Measurements from ENCODE around the gene KATNB1. TPM values are rescaled to one million over a fixed set of nuclear protein-coding genes. Genes with fewer than 3 reads are reported as not detected.

The KATNB1 gene
- total RNA-seq, 1 experiment from 2014 or later, result 32.2 TPM

GRCh38 chr16:57762365-57763040 lies 26.9 kb downstream of the KATNB1 start:
- H3K9me2 ChIP-seq (ENCODE audit: insufficient read depth), result no peaks in the 10 kb centered on the region
- no peak overlapping the region for H2AFZ ChIP-seq (ENCODE audit: low read depth, low read length, poor library complexity, severe bottlenecking)
- H3K4me3 ChIP-seq (replicated peaks in 1 of 2; ENCODE audit: low read depth in 1 of 2, low read length in 2 of 2), result no peak overlapping the region
- H3K9me3 ChIP-seq (ENCODE audit: control insufficient read depth in 1 of 2, insufficient read depth in 1 of 2, low read depth in 1 of 2, low read length in 2 of 2), result no peaks in the 10 kb centered on the region
- POLR2A ChIA-PET, result no interaction called here
- intact Hi-C loops (cut with micrococcal nuclease), result no loop called here
- CTCF ChIA-PET, result interaction anchor here (1.3 kb wide), 1 partner anchor 27 kb away, joined by 4 read pairs; the partner anchor contains the start of gene KATNB1
- H3K27me3 ChIP-seq (ENCODE audit: insufficient read depth, low read length), result no peaks in the 10 kb centered on the region
- ATAC-seq (no peak), DNase-seq (ENCODE audit: low read depth, low spot score) (no peak)
- BruUV-seq (replicated peaks), result no TSS peak
- H3K36me3 ChIP-seq (ENCODE audit: control insufficient read depth in 1 of 2, insufficient read depth in 2 of 2, low read length in 2 of 2), result 0 out of 4 replicates have a peak, but pooled peaks cover 0 to 5% of the 10 kb centered on the region in 2 experiments
- H4K20me1 ChIP-seq (ENCODE audit: insufficient read depth), result no peaks in the 10 kb centered on the region
- H3K4me1 ChIP-seq (ENCODE audit: control insufficient read depth in 1 of 2, insufficient read depth in 2 of 2, low read length in 2 of 2), result peaks cover 15 to 26% of the 10 kb centered on the region in 2 experiments
- H3K4me2 ChIP-seq (ENCODE audit: low read length), result no peak overlapping the region
- H3K79me2 ChIP-seq (ENCODE audit: insufficient read depth, low read length), result no peaks in the 10 kb centered on the region
- no peak overlapping the region for H3K27ac ChIP-seq (ENCODE audit: low read depth, low read length)
- RAD21 ChIA-PET (ENCODE audit: low non-redundant PET in 1 of 2, low total read pairs in 2 of 2, uncharacterized antibody in 2 of 2, unreplicated experiment in 2 of 2), result no interaction called here
- TF ChIP-seq EGR1 (IDR thresholded peaks at IDR 0.05; ENCODE audit: low read depth), result no peak
- TF ChIP-seq ELF1 (IDR thresholded peaks at IDR 0.05; ENCODE audit: borderline replicate concordance, low read depth), result no peak
- no peak for TF ChIP-seq ZFX (IDR thresholded peaks at IDR 0.05)
- no peak for TF ChIP-seq CEBPB (IDR thresholded peaks at IDR 0.05; ENCODE audit: low read depth)
- TF ChIP-seq, protein P1, sequence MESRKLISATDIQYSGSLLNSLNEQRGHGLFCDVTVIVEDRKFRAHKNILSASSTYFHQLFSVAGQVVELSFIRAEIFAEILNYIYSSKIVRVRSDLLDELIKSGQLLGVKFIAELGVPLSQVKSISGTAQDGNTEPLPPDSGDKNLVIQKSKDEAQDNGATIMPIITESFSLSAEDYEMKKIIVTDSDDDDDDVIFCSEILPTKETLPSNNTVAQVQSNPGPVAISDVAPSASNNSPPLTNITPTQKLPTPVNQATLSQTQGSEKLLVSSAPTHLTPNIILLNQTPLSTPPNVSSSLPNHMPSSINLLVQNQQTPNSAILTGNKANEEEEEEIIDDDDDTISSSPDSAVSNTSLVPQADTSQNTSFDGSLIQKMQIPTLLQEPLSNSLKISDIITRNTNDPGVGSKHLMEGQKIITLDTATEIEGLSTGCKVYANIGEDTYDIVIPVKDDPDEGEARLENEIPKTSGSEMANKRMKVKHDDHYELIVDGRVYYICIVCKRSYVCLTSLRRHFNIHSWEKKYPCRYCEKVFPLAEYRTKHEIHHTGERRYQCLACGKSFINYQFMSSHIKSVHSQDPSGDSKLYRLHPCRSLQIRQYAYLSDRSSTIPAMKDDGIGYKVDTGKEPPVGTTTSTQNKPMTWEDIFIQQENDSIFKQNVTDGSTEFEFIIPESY (IDR thresholded peaks at IDR 0.05; ENCODE audit: extremely low read depth, insufficient replicate concordance, low read length), result no peak
- TF ChIP-seq CBX3 (IDR thresholded peaks at IDR 0.05; ENCODE audit: low read depth), result no peak
- no peak for TF ChIP-seq SIN3A (IDR thresholded peaks at IDR 0.05; ENCODE audit: low read depth)
- TF ChIP-seq EZH2phosphoT487 (IDR thresholded peaks at IDR 0.05; ENCODE audit: borderline replicate concordance), result no peak
- TF ChIP-seq, protein P2, sequence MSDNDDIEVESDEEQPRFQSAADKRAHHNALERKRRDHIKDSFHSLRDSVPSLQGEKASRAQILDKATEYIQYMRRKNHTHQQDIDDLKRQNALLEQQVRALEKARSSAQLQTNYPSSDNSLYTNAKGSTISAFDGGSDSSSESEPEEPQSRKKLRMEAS (IDR thresholded peaks at IDR 0.05), result no peak
- no peak for TF ChIP-seq TCF7L2 (IDR thresholded peaks at IDR 0.05; ENCODE audit: borderline replicate concordance, extremely low read depth, insufficient read depth, insufficient read length)
- no peak for TF ChIP-seq JUND (IDR thresholded peaks at IDR 0.05)
- TF ChIP-seq SRF (IDR thresholded peaks at IDR 0.05; ENCODE audit: low read depth), result no peak
- TF ChIP-seq RAD21 (IDR thresholded peaks at IDR 0.05; ENCODE audit: low read depth), result no peak
- no peak for TF ChIP-seq FOSL1 (IDR thresholded peaks at IDR 0.05; ENCODE audit: low read depth)
- TF ChIP-seq REST (IDR thresholded peaks at IDR 0.05; ENCODE audit: low read depth), result no peak
- no peak for TF ChIP-seq EZH2 (IDR thresholded peaks at IDR 0.05)
- no peak for TF ChIP-seq YY1 (IDR thresholded peaks at IDR 0.05; ENCODE audit: extremely low read depth, insufficient replicate concordance, low read depth, low read length)
- TF ChIP-seq, protein P3, sequence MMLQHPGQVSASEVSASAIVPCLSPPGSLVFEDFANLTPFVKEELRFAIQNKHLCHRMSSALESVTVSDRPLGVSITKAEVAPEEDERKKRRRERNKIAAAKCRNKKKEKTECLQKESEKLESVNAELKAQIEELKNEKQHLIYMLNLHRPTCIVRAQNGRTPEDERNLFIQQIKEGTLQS (IDR thresholded peaks at IDR 0.05), result no peak
- H3K9ac ChIP-seq (ENCODE audit: low read length), result no peak overlapping the region
